Psoas muscle (tissue), 8 donors: ENCODE data around the gene RGS3. TPM values are rescaled to one million over a fixed set of nuclear protein-coding genes. Genes with fewer than 3 reads are reported as not detected.
A peak's percentile ranks its signal among the peaks of the same experiment; 100 is the strongest.

Source experiments
- ATAC-seq, 4 donors: fragments of 200-7000 bp; cut with Tn5 transposase; one replicate each; pipeline ENCODE4 v1.9.1; 2020; ENCODE audit warnings: moderate library complexity in 3 of 4, mild to moderate bottlenecking in 2 of 4
- DNase-seq, 2 donors: peaks; one replicate each; pipeline ENCODE4 v3.0.0-alpha.2; 2020
- H3K27ac ChIP-seq: fragments of 200-600 bp; one replicate; pipeline ENCODE4 v1.8.0; 2022
- H3K27me3 ChIP-seq, 3 donors: fragments of 200-600 bp in 1 of 3; one replicate each; pipeline versions ENCODE4 v1.6.1 to v1.8.0; 2013 to 2022; ENCODE audit warnings: low read length in 2 of 3, mild to moderate bottlenecking in 2 of 3, moderate library complexity in 1 of 3; ENCODE audit not compliant: insufficient read depth in 3 of 3
- H3K36me3 ChIP-seq, 2 donors: fragments of 200-600 bp in 1 of 2; one replicate each; pipeline versions ENCODE4 v1.6.1 to v1.8.0; 2013 to 2022; ENCODE audit warnings: low read depth in 1 of 2, mild to moderate bottlenecking in 1 of 2, moderate library complexity in 1 of 2; ENCODE audit not compliant: insufficient read depth in 1 of 2
- H3K4me1 ChIP-seq: fragments of 200-600 bp; one replicate; pipeline ENCODE4 v1.8.0; 2022
- H3K4me3 ChIP-seq: fragments of 200-600 bp; one replicate; pipeline ENCODE4 v1.8.0; 2022; ENCODE audit warnings: mild to moderate bottlenecking
- H3K9me3 ChIP-seq: fragments of 200-600 bp; one replicate; pipeline ENCODE4 v1.8.0; 2022
- CTCF ChIP-seq: fragments of 200-600 bp; IDR thresholded peaks from one replicate; pipeline ENCODE4 v1.8.0; 2022; ENCODE audit warnings: antibody characterized with exemption
- WGBS, 3 donors: extraction: QIAGEN DNeasy Blood & Tissue Kit; methylation state at CpG; one replicate each; pipeline versions ENCODE4 v1.1.6 to v1.1.7; 2013; 5-methylcytosine and 5-hydroxymethylcytosine counted together
- intact Hi-C, 2 donors: fragments of 100-400 bp; cut with DNase I; formaldehyde crosslinking; loops; one replicate each; pipeline versions ENCODE4 v1.11.0 to v1.14.2; 2022
- polyA plus RNA-seq, 3 donors: library from polyadenylated mRNA; stranded (reverse); fragments of 200-250 nt; gene quantifications; one replicate each; pipeline ENCODE4 v1.2.3, GENCODE V29; 2013
- total RNA-seq, 4 donors: library from RNA; stranded (reverse); fragmentation: NEBNext Ultra II Directional in 2 of 4; extraction: Animal tissue kit (Norgen Biotek cat#: 25700) in 2 of 4; gene quantifications; one replicate each; pipeline versions ENCODE4 v1.2.1 to v1.2.4, GENCODE V29; 2021 to 2023
- donor health status: healthy with polysubstance abuse.
- donor health status: DM: no; HTN: no; CAD: no; lungs with moderate emphysema.
- donor health status: Bipolar disorder and iron deficiency.
- donor health status: healthy.
- donor health status: DM: yes; HTN: yes; CAD: no.
- donor health status: DM: no; HTN: no; CAD: no.
- donor health status: DM: no; HTN: no; CAD: no.
- donor health status: DM: yes; HTN: yes; CAD: no.

RGS3 gene
- total and polyA plus RNA-seq, 7 donors = 7.1 to 38.1 (median 14.6) TPM

GRCh38 chr9:113566016-113566711 is 102.6 kb downstream of the RGS3 start:
- H3K4me3 ChIP-seq = no peak overlapping the region
- ATAC-seq = no peak
- DNase-seq = no peak
- no peak for TF ChIP-seq CTCF
- H3K9me3 ChIP-seq = no peaks in the 10 kb centered on the region
- 15 to 32% (median 16%) methylated on average over 8 of the region's 8 CpGs for WGBS, 3 donors
- H3K27ac ChIP-seq = peak overlapping the region; percentile 74
- no peaks in the 10 kb centered on the region for H3K27me3 ChIP-seq
- no peaks in the 10 kb centered on the region for H3K36me3 ChIP-seq
- intact Hi-C loops = loop anchor here in 1 of 2 donors (5.0 kb wide), 1 partner anchor 104 kb away; the partner anchor contains the start of gene RGS3
- H3K4me1 ChIP-seq = peaks cover 61% of the 10 kb centered on the region

- no peak for ATAC-seq
- intact Hi-C loops = loop anchor here in 1 of 2 donors (5.0 kb wide), 1 partner anchor 104 kb away; the partner anchor contains the start of gene RGS3
Observed at GRCh38 chr9:113566712-113567071, 103.2 kb downstream of the RGS3 start.

GRCh38 chr9:113567361-113568080 is 104.0 kb downstream of the RGS3 start:
- H3K9me3 ChIP-seq = no peaks in the 10 kb centered on the region
- peak overlapping the region; percentile 4 for H3K27ac ChIP-seq
- peaks cover 65% of the 10 kb centered on the region for H3K4me1 ChIP-seq
- intact Hi-C loops = loop anchor here in 1 of 2 donors (5.0 kb wide), 1 partner anchor 105 kb away; the partner anchor contains the start of gene RGS3
- H3K36me3 ChIP-seq = no peaks in the 10 kb centered on the region
- no peaks in the 10 kb centered on the region for H3K27me3 ChIP-seq
- no peak for DNase-seq
- ATAC-seq = no peak
- no peak overlapping the region for H3K4me3 ChIP-seq
- 77 to 93% (median 86%) methylated on average over 8 of the region's 8 CpGs for WGBS, 3 donors
- no peak for TF ChIP-seq CTCF

More at GRCh38 chr9:113566712-113567071, 103.2 kb downstream of the RGS3 start:
- Histone ChIP-seq H3K9me3 (no peaks in the 10 kb centered on the region), H3K4me1 (peaks cover 63% of the 10 kb centered on the region), H3K27ac (peak overlapping the region; percentile 74), H3K4me3 (no peak overlapping the region), H3K27me3 (no peaks in the 10 kb centered on the region), H3K36me3 (no peaks in the 10 kb centered on the region)
- TF ChIP-seq CTCF = no peak
- DNase-seq = no peak
- WGBS, 3 donors = 43 to 77% (median 56%) methylated on average over 3 of the region's 3 CpGs

- Histone ChIP-seq H3K9me3 (no peaks in the 10 kb centered on the region), H3K36me3 (no peaks in the 10 kb centered on the region), H3K4me1 (peaks cover 67% of the 10 kb centered on the region), H3K27me3 (no peaks in the 10 kb centered on the region), H3K27ac (peak overlapping the region; percentile 80), H3K4me3 (no peak overlapping the region)
- no peak for TF ChIP-seq CTCF
- WGBS, 3 donors = 75 to 86% (median 85%) methylated on average over 5 of the region's 5 CpGs
- ATAC-seq = no peak
- intact Hi-C loops = loop anchor here in 1 of 2 donors (5.0 kb wide), 1 partner anchor 106 kb away; the partner anchor contains the start of gene RGS3
- DNase-seq = no peak
Observed at GRCh38 chr9:113568081-113568435, 104.5 kb downstream of the RGS3 start.
